Bronchial epithelial cell (primary cell): ENCODE measurements around the gene GALNT18. TPM values are rescaled to one million over a fixed set of nuclear protein-coding genes. Genes with fewer than 3 reads are reported as not detected.

ENCODE experiments used
- DNase-seq: peaks from one replicate; pipeline ENCODE4 v3.0.0-alpha.2; 2010; ENCODE audit warnings: low read depth
- FAIRE-seq: peaks from 2 replicates; lab custom pipeline; 2011; peaks lifted over from hg19 to GRCh38; lab: Jason Lieb, UNC
- H3K27me3 ChIP-seq: 2 replicates; pipeline ENCODE4 v1.5.1; 2011; ENCODE audit warnings: low read length; ENCODE audit not compliant: control insufficient read depth, insufficient read depth
- H3K36me3 ChIP-seq: 2 replicates; pipeline ENCODE4 v1.5.1; 2011; ENCODE audit warnings: low read length; ENCODE audit not compliant: control insufficient read depth, insufficient read depth
- H3K4me3 ChIP-seq: 2 replicates; pipeline ENCODE4 v1.5.1; 2011; ENCODE audit warnings: mild to moderate bottlenecking, low read depth, low read length, control low read depth
- CTCF ChIP-seq: IDR thresholded peaks from 2 replicates; pipeline ENCODE4 v1.5.1; 2011; ENCODE audit warnings: mild to moderate bottlenecking, moderate library complexity, low read length, control low read depth, inconsistent platforms; ENCODE audit not compliant: insufficient read depth, severe bottlenecking
- total RNA-seq: library from RNA; depleted of rRNA; stranded (reverse); fragments of >200 nt; gene quantifications from 2 replicates; pipeline ENCODE4 v1.2.1, GENCODE V29; 2014

The GALNT18 gene
- total RNA-seq, 1 donor from 2014 or later: 26.1 TPM

GRCh38 chr11:11401960-11402535, 219.8 kb downstream of the GALNT18 start:
- FAIRE-seq (peak; percentile 13), DNase-seq (no peak)
- Histone ChIP-seq H3K36me3 (no peaks in the 10 kb centered on the region), H3K4me3 (no peak overlapping the region), H3K27me3 (no peaks in the 10 kb centered on the region)
- no peak for TF ChIP-seq CTCF

GRCh38 chr11:11400635-11401232, 221.1 kb downstream of the GALNT18 start:
- no peak overlapping the region for H3K4me3 ChIP-seq
- FAIRE-seq (peak; percentile 64), DNase-seq (no peak)
- TF ChIP-seq CTCF: peak; percentile 30
- no peaks in the 10 kb centered on the region for H3K36me3 ChIP-seq
- no peaks in the 10 kb centered on the region for H3K27me3 ChIP-seq

DNA sequence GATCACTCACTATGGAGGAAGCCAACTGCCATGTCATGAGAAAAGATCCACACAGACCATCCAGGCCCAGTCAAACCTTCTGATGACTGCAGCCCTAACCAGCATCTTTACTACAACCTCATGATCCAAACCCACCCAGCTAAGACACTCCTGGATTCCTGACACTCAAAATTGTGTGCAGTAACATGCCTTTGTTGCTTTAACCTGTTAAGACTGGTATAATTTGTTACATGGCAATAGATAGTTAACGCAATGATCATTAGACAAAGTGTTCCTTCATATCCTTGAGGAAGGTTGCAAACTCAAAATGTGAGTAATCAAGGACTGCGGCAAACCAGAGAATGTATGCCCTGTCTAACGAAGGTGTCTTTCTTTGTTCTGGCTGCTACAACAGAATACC, 221.7 kb downstream of the GALNT18 start:
- no peaks in the 10 kb centered on the region for H3K27me3 ChIP-seq
- peak; percentile 15 for DNase-seq
- no peak for FAIRE-seq
- H3K36me3 ChIP-seq: no peaks in the 10 kb centered on the region
- no peak overlapping the region for H3K4me3 ChIP-seq
- no peak for TF ChIP-seq CTCF

DNA sequence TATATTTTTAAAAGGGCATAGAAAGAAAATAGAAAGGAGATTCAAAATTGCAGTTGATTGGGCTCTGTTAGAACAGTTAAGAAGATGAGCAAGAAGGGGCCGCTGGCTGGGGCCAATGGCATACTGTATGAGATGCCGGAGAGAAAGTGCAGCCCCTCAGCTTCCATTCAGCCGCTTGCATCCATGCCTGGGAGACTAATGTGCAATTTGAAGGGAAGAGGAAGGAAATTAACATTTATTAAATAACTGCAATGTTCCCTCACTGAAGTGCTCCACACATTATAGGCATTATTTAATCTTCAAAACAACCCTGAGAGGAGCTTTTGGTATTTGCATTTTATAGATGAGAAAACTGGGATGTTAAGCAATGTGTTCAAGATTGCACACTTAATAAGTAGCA, 224.0 kb downstream of the GALNT18 start:
- no peak for TF ChIP-seq CTCF
- H3K4me3 ChIP-seq: no peak overlapping the region
- H3K36me3 ChIP-seq: no peaks in the 10 kb centered on the region
- no peak for DNase-seq
- no peaks in the 10 kb centered on the region for H3K27me3 ChIP-seq
- no peak for FAIRE-seq

DNA sequence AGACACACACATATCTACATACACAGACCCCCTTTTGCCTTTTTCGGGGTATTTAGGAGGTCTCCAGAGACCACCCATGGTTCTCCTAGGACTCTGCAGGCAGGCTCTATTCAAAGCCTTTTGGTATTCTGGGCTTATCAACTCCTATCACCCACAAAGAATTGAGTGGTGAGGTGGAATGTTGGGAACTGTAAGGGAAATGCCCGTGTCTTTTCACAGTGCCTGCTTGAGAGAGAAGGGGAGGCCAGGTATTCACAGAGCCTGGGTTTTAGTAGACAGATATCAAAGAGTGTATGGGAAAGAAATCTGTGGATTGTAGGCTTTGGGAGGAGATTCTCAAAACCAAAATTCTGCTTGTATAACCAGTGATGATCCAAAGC, 224.8 kb downstream of the GALNT18 start:
- no peaks in the 10 kb centered on the region for H3K27me3 ChIP-seq
- FAIRE-seq (no peak), DNase-seq (no peak)
- TF ChIP-seq CTCF: no peak
- no peak overlapping the region for H3K4me3 ChIP-seq
- no peaks in the 10 kb centered on the region for H3K36me3 ChIP-seq
